NCI-H2196 treated with DMSO at 0.1 percent for 48 hours (cell line): Measurements from ENCODE around the gene FXR2.
A peak's percentile ranks its signal among the peaks of the same experiment; 100 is the strongest.

Experiments used
- DNase-seq: peaks from one replicate; lab custom pipeline; 2025; ENCODE audit not compliant: unreplicated experiment; lab: John Stamatoyannopoulos, UW

Gene FXR2

DNA sequence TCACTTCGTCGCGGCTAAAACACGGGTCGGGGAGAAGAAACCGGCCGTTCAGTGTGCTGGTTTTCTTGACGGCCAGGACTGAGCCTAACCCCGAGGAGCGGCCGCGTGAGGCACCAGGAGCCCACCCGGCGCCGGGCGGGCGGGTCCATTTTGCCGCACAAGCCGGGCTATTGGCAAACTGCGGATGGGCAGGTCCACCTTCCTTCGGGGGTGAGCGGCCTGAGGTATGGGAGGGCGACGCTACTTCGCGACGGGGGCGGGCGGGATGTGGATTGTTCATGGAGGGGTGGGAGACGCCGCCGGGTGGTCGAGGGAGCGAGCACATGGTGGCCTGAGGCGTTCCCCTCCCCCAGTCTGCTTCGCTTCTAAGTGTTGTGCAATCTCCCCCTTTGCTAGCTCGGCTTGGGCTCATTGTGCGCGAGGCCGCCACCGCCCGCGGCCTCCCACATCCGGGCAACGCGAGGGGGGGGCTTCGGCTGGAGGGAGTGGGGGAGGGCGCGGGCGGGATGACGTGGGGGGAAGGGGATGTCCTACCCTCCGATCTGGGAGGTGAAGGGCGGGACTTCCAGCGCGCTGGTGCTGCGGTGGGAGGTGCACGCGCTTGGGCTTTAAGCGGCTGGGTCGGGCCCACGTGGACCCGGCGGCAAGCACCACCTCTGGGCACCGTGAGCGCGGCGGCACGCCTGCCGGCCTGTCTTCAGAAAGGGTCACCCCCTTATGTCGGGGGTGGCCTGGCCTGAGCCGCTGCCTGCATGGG lies 41.2 kb downstream of the FXR2 start:
- DNase-seq: peak; percentile 59

GRCh38 chr17:7572588-7573323 lies 41.9 kb downstream of the FXR2 start:
- DNase-seq: peak; percentile 83

GRCh38 chr17:7572338-7572587 lies 42.4 kb downstream of the FXR2 start:
- no peak for DNase-seq

DNA sequence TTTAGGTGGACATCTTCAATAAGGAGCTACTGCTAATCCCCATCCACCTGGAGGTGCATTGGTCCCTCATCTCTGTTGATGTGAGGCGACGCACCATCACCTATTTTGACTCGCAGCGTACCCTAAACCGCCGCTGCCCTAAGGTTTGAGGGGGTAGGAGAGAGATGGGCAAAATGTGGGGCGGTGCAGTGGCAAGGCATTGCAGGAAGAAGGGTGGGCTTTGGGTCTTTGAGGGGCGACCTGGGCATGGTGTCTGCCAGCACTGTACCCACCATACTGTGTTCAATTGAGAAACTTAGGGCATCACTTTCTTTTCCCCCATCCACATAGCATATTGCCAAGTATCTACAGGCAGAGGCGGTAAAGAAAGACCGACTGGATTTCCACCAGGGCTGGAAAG lies 44.3 kb downstream of the FXR2 start:
- no peak for DNase-seq

- DNase-seq: no peak
These were observed 45.1 kb downstream of the FXR2 start for GRCh38 chr17:7569571-7569970.

DNA sequence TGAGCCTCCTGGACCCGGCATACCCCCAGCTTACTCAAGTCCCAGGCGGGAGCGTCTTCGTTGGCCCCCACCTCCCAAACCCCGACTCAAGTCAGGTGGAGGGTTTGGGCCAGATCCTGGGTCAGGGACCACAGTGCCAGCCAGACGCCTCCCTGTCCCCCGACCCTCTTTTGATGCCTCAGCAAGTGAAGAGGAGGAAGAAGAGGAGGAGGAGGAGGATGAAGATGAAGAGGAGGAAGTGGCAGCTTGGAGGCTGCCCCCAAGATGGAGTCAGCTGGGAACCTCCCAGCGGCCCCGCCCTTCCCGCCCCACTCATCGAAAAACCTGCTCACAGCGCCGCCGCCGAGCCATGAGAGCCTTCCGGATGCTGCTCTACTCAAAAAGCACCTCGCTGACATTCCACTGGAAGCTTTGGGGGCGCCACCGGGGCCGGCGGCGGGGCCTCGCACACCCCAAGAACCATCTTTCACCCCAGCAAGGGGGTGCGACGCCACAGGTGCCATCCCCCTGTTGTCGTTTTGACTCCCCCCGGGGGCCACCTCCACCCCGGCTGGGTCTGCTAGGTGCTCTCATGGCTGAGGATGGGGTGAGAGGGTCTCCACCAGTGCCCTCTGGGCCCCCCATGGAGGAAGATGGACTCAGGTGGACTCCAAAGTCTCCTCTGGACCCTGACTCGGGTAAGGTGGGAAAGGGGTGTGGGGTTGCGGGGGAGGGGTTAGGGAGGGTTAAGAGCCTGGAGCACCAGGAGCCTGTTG lies 51.4 kb downstream of the FXR2 start:
- no peak for DNase-seq

GRCh38 chr17:7562208-7562605 lies 52.5 kb downstream of the FXR2 start:
- DNase-seq: no peak

DNA sequence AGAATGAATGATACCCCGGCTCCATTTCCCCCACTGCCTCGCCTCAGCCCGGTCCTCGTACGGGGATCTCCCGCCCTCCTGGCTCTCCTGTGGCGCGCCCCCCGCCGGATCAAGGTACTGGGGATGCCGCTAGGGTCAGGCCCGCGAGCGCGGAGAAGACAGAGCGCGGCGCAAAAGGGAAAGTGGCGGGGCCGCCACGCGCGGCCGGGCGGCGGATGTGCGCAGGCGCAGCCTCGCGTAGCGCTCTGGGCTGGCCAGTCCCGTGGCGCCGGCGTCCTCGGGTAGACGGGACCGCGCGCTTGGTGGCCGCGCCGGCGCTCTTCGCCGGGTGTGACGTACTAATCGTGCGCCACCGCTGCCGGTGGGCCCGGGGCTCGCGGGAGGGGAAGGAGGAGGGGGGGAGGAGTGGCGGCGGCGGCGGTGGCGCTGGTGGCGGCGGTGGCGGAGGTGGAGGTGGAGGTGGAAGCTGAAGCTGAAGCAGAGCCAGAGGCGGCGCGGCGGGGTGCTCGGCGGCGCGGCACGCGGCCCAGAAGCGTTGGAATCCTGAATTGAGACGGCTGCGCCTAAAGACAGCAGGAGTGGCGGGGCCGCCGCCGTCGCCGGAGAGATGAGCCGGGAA lies 53.0 kb downstream of the FXR2 start, which contains the start of gene SENP3:
Gene SENP3, plus strand, starts transcription at position 331 of the 619 bp plus-strand sequence. CDS start 1,158 bp downstream, outside the sequence.
- peak; percentile 58 for DNase-seq

DNA sequence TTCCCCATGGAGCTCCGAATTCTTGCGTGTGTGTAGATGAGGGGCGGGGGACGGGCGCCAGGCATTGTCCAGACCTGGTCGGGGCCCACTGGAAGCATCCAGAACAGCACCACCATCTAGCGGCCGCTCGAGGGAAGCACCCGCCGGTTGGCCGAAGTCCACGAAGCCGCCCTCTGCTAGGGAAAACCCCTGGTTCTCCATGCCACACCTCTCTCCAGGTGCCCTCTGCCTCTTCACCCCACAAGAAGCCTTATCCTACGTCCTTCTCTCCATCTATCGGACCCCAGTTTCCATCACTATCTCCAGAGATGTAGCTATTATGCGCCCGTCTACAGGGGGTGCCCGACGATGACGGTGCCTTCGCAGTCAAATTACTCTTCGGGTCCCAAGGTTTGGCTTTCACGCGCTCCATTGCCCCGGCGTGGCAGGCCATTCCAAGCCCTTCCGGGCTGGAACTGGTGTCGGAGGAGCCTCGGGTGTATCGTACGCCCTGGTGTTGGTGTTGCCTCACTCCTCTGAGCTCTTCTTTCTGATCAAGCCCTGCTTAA lies 53.6 kb downstream of the FXR2 start:
- peak; percentile 68 for DNase-seq

DNA sequence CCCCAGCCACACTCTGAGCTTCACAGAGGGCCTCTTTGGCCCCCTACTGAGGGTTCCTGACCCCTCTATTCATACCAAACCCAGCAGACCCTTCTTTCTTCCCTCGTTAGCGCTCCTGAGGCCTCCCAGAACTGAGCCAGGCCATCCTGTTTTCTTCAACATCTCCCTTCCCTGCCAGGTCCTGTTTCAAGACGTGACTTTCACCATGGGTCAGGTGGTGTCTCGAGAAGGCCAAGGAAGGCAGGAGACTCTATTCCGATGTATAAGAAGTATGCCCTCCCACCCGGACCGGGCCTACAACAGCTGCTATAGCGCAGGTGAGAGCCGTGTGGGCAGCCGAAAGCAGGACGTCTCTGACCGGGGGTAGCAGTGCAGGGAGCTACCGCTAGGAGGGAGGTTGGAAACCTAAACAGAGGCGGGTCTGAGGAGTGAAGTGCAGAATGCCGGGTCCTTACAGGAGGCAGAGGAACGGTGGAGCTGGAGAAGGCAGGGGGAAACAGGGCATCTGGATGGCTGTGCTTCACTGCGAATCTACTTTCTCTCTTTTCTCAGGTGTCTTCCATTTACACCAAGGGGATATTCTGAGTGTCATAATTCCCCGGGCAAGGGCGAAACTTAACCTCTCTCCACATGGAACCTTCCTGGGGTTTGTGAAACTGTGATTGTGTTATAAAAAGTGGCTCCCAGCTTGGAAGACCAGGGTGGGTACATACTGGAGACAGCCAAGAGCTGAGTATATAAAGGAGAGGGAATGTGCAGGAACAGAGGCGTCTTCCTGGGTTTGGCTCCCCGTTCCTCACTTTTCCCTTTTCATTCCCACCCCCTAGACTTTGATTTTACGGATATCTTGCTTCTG lies 54.3 kb downstream of the FXR2 start:
- no peak for DNase-seq

DNA sequence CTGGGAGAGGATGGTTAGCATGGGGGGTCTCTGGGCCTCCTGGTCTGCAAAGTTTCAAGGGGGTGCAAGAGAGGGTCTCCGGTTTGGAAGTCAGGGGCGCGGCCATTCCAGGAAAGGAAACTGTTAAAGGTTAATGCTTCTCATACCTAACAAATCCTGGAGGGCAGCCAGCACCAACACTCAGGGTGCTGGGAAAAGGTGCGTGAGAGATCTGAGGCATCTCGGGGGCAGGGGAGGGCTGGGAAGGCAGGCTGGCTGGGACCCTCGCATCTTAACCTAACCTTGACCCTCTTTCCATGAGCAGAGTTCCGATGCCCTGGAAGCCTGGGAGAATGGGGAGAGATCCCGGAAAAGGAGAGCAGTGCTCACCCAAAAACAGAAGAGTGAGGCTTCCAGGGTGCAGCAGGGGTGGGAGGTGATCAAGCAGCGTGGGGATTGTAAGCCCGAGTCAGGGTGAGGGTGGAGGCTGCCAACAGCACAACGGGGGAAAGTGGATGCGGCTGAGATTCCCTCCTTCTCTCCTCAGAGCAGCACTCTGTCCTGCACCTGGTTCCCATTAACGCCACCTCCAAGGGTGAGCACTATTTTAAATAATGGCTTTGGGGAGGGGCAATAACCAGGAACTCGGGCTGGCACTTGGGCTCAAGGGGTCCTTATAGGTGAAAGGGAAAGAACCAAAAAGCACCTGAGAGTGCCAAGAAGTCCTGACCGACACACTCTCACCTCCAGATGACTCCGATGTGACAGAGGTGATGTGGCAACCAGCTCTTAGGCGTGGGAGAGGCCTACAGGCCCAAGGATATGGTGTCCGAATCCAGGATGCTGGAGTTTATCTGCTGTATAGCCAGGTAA lies 55.2 kb downstream of the FXR2 start:
- DNase-seq: no peak

GRCh38 chr17:7558544-7559319 lies 56.0 kb downstream of the FXR2 start, which contains the start of gene TNFSF13:
TSS of gene TNFSF13 (plus strand) at chr17:7558750. CDS start at chr17:7559040, 290 bp downstream.
- no peak for DNase-seq

DNA sequence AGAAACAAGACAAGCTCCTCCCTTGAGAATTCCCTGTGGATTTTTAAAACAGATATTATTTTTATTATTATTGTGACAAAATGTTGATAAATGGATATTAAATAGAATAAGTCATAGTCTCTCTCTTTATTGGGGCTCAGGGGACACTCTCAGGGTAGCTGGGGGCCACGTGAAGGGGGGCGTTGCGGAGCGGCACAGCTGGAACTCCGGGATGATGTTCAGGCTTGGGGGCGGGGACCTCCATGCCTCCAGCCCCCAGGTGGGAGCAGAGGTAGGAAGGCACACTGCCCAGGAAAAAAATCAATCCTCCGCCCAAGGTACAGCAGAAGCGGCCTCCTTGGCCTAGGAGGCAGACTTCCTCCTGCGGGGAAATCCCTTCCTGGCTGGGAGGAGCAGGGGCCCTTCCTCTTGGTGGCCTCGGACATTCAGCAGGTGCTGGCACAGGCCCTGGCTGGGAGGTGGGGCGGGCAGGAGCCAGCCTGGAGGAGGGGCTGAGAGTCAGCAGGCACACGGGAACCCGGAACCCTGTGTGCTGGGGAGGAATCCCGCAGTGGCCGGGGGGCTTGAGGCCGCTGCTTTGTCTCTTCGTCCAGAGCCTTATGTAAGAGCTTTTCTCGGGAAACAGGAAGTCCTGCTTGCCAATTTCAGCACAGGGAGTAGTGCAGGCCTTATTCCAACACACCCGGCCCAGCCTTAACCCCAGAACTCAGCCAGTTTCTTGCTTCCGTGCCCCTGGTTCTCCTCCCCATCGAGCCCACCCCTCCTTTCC lies 56.7 kb downstream of the FXR2 start:
- DNase-seq: peak; percentile 48

- DNase-seq: no peak
These were observed 57.4 kb downstream of the FXR2 start for GRCh38 chr17:7557147-7557764.

GRCh38 chr17:7556627-7557026 lies 58.1 kb downstream of the FXR2 start:
- no peak for DNase-seq

GRCh38 chr17:7555320-7555948 lies 59.3 kb downstream of the FXR2 start:
- DNase-seq: no peak

- DNase-seq: no peak
These were observed 61.3 kb downstream of the FXR2 start for GRCh38 chr17:7553356-7553755.
